HPDE6-E6E7 (cell line): ENCODE data around the gene UGGT2.
"Not testable (repeated sequence)": the region's sequence is repeated elsewhere in the genome, so short reads cannot be mapped to it uniquely, and the experiment has no call there.

Experiments used
- DNase-seq: peaks from one replicate; pipeline ENCODE4 v3.0.0; 2011; ENCODE audit warnings: missing footprints; ENCODE audit errors: extremely low spot score

UGGT2 gene

DNA sequence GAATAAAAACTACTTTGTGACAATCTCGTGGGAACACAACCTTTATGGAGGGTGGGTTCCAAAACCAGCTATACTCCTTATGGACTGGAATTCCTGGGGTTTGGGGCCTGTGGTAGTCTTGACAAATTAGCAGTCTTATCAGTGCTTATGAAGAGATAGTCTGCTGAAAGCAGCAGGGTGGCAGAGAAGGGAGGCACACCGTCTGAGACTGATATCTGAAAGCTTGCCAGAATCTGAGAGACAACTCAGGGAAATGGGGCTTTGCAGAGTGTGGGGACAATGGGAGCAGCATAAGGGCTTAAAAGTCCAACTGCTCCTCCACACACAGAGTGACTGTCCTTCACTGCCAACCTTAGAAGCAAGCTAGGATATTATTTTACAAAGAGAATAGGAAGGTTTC lies 95.9 kb downstream of the UGGT2 start:
- DNase-seq: no peak

DNA sequence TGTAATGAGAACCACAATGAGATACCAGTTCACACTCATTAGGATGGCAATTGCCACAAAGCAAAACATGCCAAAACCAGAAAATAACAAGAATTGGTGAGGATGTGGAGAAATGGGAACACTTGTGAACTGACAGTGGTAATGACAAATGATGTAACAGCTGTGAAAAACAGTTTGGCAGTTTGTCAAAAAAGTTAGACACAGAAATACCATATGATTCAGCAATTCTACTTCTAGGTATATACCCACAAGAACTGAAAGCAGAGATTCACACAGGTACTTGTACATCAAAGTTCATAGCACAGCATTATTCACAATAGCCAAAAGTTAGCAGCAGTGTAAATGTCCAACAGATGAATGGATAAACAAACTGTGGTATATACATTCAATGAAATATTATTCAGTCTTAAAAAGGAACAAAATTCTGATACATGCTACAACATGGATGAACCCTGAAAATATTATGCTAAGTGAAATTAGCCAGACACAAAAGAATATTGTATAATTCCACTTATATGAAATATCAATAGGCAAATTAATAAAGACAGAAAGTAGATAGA lies 96.5 kb downstream of the UGGT2 start:
- DNase-seq: no peak

DNA sequence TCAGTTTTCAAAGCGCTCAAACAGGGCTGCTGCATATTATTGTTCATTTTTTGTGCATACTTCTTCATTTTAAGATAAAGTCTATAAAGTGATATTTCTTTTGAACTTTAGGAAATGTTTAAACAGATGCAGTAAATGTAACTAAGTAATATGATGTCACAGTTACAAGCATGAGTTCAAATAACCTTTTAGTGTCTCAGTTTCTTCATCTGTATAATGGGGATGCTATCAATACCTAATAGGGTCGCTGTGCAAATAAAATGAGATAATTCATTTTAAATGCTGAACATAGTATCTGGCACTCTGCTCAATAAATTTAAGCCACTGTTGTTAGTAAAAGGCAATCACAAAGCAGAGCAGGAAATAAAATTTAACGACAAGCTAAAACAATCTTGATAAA lies 97.5 kb downstream of the UGGT2 start:
- no peak for DNase-seq

DNA sequence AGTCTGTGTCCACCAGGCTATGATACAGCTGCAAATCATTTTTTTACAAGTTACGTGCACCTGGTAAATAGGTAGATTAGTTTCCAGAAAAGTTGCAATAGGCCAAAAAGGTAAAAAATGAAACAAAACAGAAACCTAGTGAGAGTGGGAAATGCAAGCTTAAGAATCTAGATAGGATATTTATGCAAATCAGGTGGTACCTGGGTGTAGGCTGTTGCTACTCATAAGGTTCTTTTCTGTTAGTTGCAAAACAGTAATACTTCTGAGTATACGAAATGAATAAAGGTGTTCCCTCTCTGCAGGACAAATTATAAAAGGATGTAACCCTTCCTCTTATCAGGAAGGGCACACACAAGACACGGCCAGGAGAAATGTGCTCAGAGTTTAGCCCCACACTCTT lies 97.9 kb downstream of the UGGT2 start:
- no peak for DNase-seq

DNA sequence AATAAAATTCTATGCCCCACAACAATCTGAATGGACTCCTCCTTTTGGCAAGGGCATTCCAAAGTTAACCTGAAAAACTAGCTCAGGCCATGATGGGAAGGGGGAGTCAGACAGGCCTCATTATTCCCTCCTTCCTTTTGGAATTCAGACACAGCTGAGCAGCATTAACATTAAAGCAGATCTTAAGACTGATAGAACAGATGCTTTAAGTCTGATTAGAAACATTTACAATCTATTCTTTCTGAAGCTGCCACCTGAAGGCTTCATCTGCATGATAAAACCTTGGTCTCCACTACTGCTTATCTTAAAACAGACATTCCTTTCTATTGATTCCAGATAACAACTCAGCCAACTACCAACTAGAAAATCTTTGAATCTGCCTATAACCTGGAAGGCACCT lies 98.9 kb downstream of the UGGT2 start:
- DNase-seq: no peak

DNA sequence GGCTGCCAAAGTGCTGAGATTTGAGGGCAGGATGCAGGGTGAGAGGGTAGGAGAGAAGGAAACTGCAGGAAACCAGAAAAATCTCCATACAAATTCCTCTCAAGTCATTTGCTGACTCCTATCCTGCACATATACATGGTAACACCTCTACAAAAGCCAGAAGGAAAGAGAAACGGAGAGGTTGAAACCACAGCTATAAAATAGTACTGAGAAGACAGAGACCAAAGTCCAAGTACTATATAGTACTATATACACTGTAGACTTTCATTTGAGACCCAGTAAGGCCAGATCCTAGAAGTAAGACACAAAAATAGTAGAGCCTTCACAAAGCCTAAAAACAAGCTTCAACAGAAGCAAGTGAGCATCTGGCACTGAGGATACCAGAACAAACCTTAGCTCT lies 103.1 kb downstream of the UGGT2 start:
- no peak for DNase-seq

DNA sequence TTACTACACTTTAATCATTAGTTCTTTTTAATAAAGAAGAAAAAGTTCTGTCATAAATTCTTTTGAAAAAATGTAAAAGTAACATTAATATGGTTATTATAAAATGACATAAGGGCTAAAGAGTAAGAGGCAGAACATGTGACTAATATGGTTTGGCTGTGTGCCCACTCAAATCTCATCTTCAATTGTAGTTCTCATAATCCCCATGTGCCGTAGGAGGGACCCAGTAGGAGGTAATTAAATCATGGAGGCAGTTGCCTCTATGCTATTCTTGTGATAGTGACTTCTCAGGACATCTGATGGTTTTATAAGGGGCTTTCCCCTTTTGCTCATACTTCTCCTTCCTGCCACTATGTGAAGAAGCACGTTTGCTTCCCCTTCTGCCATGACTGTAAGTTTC lies 104.5 kb downstream of the UGGT2 start:
- no peak for DNase-seq

DNA sequence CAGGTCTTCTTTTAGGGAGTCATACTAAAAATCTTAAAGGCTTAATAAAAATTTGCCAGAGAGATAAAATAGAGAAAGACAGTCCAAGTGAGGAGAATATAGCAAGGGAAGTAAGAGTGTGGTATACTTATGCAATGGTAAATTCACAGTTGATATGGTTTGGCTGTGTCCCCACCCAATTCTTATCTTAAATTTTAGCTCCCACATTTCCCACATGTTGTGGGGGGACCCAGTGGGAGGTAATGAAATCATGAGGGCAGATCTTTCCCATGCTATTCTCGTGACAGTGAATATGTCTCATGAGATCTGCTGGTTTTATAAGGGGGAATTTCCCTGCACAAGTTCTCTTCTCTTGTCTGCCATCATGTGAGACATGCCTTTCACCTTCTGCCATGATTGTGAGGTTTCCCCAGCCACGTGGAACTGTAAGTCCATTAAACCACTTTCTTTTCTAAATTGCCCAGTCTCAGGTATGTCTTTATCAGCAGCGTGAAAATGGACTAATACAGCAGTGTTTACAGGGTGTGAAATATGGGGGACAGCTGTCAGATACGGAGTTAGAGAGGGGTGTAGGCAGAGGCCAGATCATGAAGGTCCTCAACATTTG lies 115.4 kb downstream of the UGGT2 start:
- DNase-seq: no peak

DNA sequence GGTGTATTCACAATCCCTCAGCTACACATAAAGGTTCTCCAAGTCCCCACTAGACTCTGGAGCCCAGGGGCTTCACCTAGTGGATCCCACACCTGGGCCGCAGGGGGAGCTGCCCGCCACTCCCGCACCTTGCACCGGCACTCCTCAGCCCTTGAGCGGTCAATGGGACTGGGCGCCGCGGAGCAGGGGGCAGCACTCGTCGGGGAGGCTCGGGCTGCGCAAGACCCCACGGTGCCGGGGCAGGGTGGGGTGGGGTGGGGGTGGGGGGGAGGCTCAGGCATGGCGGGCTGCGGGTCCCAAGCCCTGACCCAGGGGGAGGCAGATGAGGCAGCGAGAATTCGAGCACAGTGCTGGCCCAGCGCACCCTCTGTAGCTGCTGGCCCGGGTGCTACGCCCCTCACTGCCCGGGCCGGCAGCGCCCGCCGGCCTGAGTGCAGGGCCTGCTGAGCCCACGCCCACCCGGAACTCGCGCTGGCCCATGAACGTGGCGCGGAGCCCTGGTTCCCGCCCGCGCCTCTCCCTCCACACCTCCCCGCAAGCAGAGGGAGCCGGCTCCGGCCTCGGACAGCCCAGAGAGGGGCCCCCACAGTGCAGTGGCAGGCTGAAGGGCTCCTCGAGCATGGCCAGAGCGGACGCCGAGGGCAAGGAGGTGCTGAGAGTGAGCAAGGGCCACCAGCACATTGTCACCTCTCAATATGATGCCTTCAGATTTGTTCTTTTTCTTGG lies 121.7 kb downstream of the UGGT2 start:
- DNase-seq: no peak

DNA sequence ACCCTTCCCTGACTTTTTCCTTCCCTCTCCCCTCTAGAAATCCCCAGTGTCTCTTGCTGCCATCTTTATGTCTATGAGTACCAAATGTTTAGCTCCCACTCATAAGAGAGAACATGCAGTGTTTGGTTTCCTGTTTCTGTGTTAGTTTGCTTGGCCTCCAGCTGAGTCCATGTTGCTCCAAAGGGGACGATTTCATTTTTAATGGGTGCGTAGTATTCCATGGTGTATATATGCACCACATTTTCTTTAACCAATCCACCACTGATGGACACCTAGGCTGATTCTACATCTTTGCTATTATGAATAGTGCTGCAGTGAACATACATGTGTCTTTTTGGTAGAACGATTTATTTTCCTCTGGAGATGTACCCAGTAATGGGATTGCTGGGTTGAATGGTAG lies 123.8 kb downstream of the UGGT2 start:
- DNase-seq: no peak

DNA sequence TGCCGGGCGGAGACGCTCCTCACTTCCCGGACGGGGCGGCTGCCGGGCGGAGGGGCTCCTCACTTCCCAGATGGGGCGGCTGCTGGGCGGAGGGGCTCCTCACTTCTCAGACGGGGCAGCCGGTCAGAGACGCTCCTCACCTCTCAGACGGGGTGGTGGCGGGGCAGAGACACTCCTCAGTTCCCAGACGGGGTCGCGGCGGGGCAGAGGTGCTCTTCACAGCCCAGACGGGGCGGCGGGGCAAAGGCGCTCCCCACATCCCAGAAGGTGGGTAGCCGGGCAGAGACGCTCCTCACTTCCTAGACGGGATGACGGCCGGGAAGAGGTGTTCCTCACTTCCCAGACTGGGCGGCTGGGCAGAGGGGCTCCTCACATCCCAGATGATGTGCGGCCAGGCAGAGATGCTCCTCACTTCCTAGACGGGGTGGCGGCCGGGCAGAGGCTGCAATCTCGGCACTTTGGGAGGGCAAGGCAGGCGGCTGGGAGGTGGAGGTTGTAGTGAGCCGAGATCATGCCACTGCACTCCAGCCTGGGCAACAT lies 124.8 kb downstream of the UGGT2 start:
- DNase-seq: not testable (repeated sequence)

DNA sequence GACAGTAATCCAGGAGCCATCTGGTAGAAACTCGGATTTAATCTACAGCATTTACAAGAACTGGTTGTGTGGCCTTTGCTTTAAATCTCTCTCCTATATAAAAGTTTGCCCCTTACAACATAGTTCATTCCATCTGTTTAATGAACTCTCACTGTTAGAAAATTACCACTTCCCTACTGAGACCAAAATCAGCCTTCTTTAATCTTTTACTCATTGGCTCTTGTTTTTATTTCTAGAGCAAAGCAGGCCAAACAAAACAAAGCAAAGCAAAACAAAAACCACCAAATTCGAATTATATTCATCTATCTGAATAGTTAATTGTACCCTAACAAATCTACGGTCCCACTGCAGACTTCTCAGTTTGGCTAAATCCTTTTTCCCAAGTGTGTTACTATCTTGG lies 127.0 kb downstream of the UGGT2 start:
- DNase-seq: no peak

DNA sequence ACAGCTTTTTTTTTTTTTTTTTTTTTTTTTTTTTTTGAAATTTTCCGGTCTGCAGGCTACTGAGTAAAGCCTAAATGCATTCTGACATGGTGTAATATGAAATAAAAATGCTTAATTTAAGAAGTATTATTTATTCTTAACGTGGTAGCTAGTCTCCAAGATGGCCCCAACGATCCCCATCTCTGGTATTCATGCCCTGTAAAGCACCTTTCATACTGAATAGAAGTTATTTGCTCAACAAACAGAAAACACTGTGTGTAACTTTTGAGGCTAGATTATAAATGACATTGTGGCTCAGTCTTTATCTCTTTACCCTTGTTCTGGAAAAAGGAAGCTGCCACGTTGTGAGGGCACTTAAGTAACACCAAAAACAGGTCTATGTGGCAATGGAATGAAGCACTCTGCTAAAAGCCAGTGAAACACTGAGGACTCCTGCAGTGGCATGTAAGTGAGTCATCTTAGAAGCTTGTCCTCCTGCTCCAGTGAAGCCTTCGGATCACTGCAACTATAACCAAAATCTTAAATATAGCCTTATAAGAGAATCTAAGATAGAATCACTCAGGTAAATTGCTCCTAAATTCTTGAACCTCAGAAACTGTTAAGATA lies 128.7 kb downstream of the UGGT2 start:
- DNase-seq: peak; percentile 71

DNA sequence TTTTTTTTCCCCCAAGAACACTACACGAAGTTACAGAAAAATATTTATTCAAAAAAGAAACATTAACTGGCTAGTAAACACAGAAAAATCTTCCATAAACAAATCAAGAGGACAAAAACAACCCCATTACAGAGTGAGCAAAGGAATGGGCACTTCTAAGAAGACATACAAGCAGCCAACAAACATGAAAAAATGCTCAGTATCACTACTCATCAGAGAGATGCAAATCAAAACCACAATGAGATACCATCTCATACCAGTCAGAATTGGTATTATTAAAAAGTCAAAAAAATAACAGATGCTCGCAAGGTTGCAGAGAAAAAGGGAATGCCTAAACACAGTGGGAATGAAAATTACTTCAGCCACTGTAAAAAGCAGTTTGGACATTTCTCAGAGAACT lies 131.7 kb downstream of the UGGT2 start:
- no peak for DNase-seq

DNA sequence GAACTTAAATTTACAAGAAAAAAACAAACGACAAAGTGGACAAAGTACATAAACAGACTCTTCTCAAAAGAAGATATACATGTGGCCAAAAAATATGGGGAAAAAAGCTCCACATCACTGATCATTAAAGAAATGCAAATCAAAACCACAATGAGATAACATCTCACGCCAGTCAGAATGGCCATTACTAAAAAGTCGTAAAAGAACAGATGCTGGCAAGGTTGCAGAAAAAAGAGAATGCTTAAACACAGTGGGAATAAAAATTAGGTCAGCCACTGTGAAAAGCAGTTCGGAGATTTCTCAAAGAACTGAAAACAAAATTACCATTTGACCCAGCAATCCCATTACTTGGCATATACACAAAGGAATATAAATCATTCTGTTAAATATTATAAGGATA lies 132.7 kb downstream of the UGGT2 start:
- no peak for DNase-seq

DNA sequence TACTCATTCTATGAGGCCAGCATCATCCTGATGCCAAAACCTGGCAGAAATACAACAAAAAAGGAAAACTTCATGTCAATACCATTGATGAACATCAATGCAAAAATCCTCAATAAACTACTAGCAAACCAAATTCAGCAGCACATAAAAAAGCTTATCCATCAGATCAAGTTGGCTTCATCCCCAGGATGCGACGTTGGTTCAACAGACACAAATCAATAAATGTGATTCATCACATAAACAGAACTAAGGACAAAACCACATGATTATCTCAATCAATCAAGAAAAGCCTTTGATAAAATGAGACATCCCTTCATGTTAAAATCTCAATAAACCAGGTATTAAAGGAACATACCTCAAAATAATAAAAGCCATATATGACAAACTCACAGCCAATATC lies 134.3 kb downstream of the UGGT2 start:
- DNase-seq: no peak

DNA sequence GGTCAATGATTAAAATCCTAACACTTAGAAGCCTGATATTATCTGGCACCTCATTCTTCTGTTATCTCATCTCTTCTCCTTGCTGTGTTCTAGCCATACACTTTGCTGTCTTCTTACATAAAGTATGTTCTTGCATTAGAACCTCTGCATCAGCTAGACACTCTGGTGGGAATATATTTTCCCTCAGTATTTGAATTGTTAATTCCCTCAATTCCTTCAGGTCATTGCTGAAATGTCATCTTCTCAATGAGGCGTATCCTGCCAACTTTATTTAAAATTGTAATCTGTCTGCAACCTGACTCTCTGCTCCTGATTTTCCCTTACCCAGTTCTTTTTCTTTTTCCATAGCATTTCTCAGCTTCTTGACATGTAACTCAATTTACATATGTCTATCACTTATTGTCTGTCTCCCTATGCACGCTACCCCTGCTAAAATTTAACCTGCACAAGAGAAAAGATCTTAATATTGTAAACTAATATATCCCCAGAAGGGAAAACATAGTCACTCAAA lies 138.2 kb downstream of the UGGT2 start:
- no peak for DNase-seq

DNA sequence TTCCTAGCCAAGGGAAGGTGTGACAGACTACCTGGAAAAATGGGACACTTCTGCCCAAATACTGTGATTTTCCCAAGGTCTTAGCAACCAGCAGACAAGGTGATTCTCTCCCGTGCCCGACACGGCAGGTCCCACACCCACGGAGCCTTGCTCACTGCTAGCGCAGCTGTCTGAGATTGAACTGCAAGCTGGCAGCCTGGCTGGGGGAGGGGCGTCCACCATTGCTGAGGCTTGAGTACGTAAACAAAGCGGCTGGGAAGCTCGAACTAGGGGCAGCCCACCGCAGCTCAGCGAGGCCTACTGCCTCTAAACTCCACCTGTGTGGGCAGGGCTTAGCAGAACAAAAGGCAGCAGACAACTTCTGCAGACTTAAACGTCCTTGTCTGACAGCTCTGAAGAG lies 146.2 kb downstream of the UGGT2 start:
- no peak for DNase-seq

DNA sequence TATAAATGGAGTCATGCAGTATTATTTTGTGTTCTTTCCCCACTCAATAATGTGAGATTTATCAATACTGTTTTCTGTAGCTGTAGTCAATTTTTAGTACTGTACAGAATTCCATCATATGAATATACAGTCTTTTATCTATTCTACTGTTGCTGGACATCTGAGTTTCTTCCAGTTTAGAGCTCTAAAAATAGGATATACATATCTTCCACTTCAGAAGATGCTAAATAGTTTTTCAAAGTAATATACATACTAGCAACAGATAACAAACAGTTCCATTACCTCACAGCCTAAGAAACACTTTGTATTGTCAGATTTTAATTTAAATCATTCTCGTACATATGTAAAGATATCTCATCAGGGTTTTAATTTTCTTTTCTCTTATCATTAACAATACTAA lies 149.6 kb downstream of the UGGT2 start:
- DNase-seq: no peak

DNA sequence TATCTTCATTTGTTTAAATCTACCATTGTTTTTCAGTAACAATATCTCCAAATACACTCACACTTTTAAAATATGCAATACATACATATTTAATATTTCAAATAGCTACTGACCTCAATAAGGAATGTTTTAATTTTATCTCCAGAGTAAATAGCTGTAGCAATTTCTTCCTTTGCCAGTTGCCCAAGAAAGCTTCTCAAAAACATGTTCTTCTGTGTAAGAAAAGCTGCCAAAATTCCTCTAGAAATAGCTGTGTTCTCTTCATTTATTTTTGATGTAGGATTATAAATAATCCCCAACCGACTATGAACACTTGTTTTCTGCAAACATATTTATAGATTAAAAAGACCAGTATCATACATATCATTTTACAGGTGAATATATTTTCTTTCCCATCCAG lies 150.5 kb downstream of the UGGT2 start:
- no peak for DNase-seq

DNA sequence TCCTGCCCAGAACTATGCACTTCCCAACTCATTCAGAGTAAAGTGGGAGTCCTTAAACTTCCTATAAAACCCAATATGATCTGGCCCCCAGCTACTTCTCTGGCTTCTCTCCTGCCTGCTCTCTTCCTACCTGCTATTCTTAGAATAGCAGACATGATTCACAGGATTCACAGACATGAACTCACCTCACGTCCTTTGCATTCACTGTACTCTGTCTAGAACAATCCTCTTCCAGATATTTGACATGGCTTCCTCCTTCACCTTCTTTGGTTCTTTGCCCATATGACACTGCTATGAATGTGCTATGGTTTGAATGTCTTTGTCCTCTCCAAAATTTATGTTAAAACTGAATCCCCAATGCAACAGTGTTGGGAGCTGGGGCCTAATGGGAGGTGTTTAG lies 154.9 kb downstream of the UGGT2 start:
- DNase-seq: no peak

DNA sequence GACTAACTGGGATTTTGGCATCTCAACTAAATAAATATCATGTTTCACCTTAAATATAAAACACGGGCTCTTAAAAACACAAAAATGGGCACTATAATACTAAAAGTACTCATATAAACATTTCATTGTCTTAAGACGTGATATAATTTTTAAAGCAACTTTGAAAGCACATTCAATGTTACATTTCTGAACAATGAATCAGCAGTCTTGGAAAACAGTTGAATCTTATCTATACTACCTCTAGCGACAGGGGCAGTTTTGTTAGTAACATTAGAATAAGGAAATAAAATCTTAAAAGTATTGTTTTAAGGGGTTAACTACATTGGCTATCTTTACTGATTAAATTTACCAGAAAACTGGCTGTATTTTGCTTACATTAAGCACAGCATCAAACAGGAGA lies 156.9 kb downstream of the UGGT2 start:
- DNase-seq: no peak

DNA sequence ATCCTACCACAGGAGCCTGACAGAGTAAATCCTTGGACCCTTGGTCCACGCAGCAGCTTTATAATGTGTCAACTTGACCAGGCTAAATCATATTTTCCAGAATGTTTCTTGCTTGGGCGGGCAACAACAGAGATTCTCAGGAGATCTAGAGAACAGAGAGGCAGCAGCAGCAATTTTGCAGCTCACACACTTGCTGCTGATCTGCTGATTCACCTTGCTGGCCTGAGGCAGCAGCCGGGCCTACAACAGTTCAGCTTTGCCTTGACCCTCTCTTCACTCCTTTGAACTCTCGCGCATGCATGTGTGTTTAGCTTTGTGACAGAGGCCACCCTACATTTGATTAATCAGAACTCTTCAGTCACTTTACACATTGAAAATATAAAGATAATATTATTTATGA lies 159.3 kb downstream of the UGGT2 start:
- DNase-seq: no peak
